ENCODE results near the gene CITED1. TPM values are rescaled to one million over a fixed set of nuclear protein-coding genes. Genes with fewer than 3 reads are reported as not detected.

The CITED1 gene
- total and polyA plus RNA-seq, 2 of the 4 experiments (the other 2 are of a cell fraction), result 0.18 to 0.24 TPM

GRCh38 chrX:72254816-72255215 lies 50.9 kb downstream of the CITED1 start:
- Histone ChIP-seq H3K4me3 (ENCODE audit: insufficient read depth, low read depth, low read length) (no peak overlapping the region), H3K9me1 (ENCODE audit: insufficient read depth, low read length) (peaks cover 9% of the 10 kb centered on the region), H3K27me3 (ENCODE audit: control insufficient read depth, insufficient read depth, low read length) (peaks cover 22% of the 10 kb centered on the region), H3K9ac (ENCODE audit: low read depth, low read length) (no peak overlapping the region), H3K4ac (ENCODE audit: low read depth, low read length) (no peak overlapping the region), H2AK5ac (ENCODE audit: low read depth, low read length) (no peak overlapping the region), H3K27ac (ENCODE audit: insufficient read depth, low read length) (no peak overlapping the region), H3K56ac (ENCODE audit: extremely low read depth, insufficient read depth, low read length) (no peak overlapping the region), H2AK9ac (replicated peaks; ENCODE audit: low read depth, low read length, poor library complexity) (no peak overlapping the region), H4K8ac (ENCODE audit: low read depth in 2 of 2, low read length in 2 of 2) (no peak overlapping the region), H3K4me2 (ENCODE audit: low read depth, low read length) (no peak overlapping the region), H2BK20ac (ENCODE audit: low read depth, low read length) (no peak overlapping the region), H3K18ac (ENCODE audit: low read depth, low read length) (no peak overlapping the region), H2AFZ (replicated peaks; ENCODE audit: low read length, poor library complexity) (no peak overlapping the region), H4K5ac (ENCODE audit: low read depth, low read length) (no peak overlapping the region), H2BK5ac (ENCODE audit: low read depth, low read length, poor library complexity, severe bottlenecking) (no peak overlapping the region), H3K9me3 (ENCODE audit: control insufficient read depth, insufficient read depth, low read length) (no peaks in the 10 kb centered on the region), H3K14ac (replicated peaks; ENCODE audit: low read depth, low read length) (no peak overlapping the region), H2BK120ac (ENCODE audit: low read depth, low read length) (no peak overlapping the region), H3K36me3 (ENCODE audit: control insufficient read depth, insufficient read depth, low read length) (no peaks in the 10 kb centered on the region), H3K79me1 (ENCODE audit: low read depth in 1 of 2, low read length in 2 of 2) (no peaks in the 10 kb centered on the region), H4K91ac (ENCODE audit: insufficient read depth, low read depth, low read length) (no peak overlapping the region), H3K4me1 (ENCODE audit: control insufficient read depth, insufficient read depth, low read length) (peaks cover 8% of the 10 kb centered on the region), H3K23ac (ENCODE audit: low read depth, low read length) (no peak overlapping the region), H2BK15ac (ENCODE audit: low read depth, low read length) (no peak overlapping the region), H4K20me1 (ENCODE audit: insufficient read depth, low read length) (no peaks in the 10 kb centered on the region)
- intact Hi-C loops (cut with micrococcal nuclease), result loop anchor here (10.0 kb wide), 1 partner anchor 220 kb away; no protein-coding TSS in a partner anchor
- 60% methylated on average over 1 of the region's 17 CpGs; no CpG with 5 or more reads in 1 of the 2 experiments for WGBS, 2 experiments (ENCODE audit: extremely low coverage in 2 of 2, insufficient read length in 1 of 2)
- no peak for ATAC-seq (ENCODE audit: low read depth)
- ChIA-PET POLR2A (ENCODE audit: unreplicated experiment) (no interaction called here), CTCF (interaction anchor here (1.2 to 1.3 kb wide), 3 partner anchors 10 to 14 kb away, joined by 3 to 5 read pairs (median 3); no protein-coding TSS in a partner anchor)
- BruUV-seq (replicated peaks), result no TSS peak
- DNase-seq, result no peak
- TF ChIP-seq MAFK (IDR thresholded peaks at IDR 0.05; ENCODE audit: low read depth, low read length) (no peak), CTCF (conservative IDR thresholded peaks at IDR 0.05; ENCODE audit: low read depth, low read length) (no peak), CEBPB (IDR thresholded peaks at IDR 0.05; ENCODE audit: low read depth, low read length) (no peak), MXI1 (IDR thresholded peaks at IDR 0.05; ENCODE audit: borderline replicate concordance, low read depth, low read length) (no peak), NFE2L2 (IDR thresholded peaks at IDR 0.05; ENCODE audit: low read depth, low read length) (no peak), BHLHE40 (IDR thresholded peaks at IDR 0.05; ENCODE audit: low read depth, low read length) (no peak), POLR2A (IDR thresholded peaks at IDR 0.05; ENCODE audit: low read depth, low read length) (no peak), CHD1 (IDR thresholded peaks at IDR 0.05; ENCODE audit: low read depth, low read length) (no peak)
- dilution Hi-C loops (cut with HindIII; ENCODE audit: low sequenced_read_pairs, unreplicated experiment), result no loop called here
- in situ Hi-C loops (cut with MboI; ENCODE audit: low sequenced_read_pairs), result no loop called here
